ENCODE results near the gene GUCA2B. TPM values are rescaled to one million over a fixed set of nuclear protein-coding genes. Genes with fewer than 3 reads are reported as not detected.

The GUCA2B gene
- total RNA-seq, 2 experiments from 2014 or later: not detected

DNA sequence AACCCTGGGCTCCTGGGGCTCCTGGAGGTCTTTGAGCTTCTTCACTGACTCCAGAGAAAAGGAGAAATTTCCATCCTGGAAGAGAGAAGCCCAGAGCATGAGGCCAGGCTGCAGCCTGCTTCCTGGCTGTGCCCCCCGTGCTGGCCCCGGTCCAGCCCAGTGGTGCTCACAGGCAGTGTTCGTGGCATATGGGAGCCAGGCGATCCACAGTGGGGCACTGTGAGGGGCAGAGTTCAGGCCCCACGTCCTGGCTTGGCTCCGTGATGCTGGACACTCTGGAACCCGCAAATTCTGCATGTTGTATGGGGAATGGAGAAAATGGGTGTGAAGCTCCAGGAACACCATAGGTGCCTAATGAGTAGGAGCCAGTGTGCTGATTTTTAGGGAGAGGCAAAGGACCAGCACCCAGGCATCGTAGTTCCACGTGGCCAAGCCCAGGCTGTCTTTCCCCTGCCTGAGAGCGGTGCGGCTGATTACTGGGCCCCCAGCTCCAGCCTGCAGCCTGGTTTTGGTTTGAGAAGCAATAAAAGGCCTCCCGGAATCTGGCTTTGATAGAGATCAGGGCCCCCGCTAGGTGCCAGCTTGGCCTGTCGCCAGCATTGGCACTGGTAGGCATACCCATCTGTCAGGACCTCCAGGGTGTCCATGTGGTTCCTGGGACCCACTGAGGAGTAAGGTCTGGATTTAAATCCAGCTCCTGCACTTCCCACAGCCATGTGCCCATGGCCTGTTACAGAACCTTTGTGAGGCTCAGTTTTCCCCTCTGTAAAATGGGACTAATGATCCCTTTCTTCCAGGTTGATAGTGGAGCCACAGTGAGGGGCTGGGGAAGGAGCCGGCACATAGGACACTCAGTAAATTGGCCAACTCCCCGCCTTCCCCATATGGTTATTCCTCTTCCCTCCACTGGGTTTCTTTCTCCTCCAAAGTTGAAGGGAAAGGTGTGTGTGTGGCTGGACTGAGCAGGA, 10.6 kb downstream of the GUCA2B start:
- CTCF ChIA-PET: no interaction called here

DNA sequence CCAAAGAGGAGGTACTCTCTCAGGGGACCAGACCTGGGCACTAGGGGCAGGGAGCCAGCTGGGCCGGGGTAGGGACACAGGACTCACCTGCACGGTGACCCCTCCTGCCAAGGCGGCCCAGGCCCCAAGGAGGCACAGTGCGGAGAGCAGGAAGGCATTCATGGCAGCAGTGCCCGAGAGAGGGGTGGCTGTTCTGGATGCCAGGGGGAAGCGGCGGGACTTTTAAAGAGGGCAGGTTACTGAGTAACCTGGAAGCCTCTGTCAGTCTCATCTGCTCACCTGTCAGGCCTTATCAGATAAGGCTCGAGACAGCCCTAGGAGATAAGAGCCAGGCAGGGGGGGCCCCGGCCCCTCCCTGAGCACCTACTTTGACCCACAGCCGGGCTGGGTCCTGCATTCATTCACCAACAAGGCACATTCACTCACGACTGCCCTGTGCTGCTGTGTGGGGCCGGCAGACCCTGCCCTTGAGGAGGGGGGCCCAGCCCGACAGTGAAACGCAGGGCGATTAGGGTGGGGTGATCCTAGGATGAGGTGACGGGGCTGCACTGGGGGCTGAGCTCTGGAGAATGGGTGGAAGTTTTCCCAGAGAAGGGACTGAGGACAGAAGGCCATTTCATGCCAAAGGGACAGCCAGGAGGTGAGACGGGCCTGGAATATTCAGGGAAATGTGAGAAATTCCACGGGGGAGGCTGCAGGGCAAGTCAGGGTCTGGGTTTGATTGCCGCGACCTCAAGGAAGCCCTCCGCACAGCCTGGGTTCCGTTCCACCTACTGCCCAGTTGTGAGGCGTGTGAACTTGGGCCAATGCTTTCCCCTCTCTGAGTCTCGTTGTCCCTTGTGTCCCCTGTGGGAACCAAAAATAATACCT, 11.6 kb downstream of the GUCA2B start, which contains the start of gene GUCA2A:
TSS of gene GUCA2A (minus strand) at position 195 of the 870 bp plus-strand sequence. CDS start at position 162, 33 bp downstream.
- ChIA-PET POLR2A (no interaction called here), CTCF (no interaction called here)

More for the DNA sequence above, 10.6 kb downstream of the GUCA2B start:
- POLR2A ChIA-PET: no interaction called here

DNA sequence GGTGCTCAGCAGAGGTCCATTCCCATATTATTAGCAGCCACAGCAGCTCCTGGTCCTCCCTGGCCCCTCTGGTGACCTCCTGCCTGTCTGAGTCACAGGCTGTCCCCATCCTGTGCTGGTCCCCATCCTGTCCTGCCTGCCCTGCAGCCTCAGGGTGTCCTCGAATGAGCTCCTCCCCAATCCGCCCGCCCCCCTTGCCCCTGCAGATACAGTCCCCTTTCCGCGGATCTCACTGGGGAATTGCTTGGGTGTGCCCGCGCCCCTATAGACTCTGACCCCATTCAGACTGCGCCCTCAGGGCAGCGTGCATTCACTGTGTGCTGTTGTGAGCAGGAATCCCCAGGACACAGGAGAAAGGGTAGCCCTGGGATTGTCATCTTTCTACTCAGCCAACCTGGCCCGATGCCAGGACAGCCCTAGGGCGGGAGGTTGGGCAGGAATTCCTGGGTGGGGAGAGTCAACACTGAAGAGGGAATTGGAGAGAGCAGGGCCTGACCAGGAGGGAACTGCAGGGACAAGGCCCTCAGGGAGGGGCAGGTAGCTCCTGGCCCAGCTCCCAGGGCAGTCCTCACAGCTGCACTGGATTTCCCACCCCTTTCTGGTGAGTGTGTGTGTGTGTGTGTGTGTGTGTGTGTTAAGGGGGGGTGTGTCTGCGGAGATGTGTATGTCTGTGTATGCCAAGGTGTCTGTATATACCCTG, 12.5 kb downstream of the GUCA2B start:
- POLR2A ChIA-PET: no interaction called here
- CTCF ChIA-PET: no interaction called here

DNA sequence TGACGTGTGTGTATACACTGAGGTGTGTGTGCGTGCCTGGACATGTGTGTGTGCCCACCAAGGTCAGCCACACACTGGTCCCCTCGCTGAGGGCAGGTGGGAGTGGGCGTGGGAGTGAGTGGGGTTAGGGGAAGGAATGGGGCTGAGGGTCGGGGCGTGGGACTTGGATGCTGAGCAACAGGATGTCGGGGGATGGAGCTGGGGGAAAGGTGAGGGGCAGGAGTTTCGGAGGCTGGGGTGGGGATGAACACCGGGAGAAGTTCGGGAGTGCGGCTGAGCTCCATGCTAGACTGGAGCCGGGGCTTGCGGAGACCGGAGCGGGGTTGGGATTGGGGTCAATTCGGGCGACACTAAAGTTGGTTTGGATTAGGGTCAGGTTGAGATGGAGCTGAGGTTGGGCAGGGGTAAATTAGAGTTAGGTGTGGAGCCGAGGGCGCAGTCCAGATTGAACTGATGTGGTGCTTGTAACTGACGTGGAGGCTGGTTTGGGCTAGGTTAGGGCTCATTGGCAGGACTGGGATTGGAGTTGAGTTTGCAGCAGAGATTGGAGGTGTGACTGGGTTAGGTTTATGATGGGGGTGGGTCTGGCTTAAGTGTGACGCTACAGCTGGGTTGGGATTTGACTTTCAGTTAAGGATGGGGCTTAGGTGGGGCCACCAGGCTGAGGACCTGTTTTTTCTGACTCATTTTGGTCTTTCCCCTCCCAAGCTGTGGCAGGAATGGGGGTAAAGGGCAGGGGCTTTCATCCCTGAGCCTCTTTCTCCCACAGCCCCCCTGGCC, 14.6 kb downstream of the GUCA2B start:
- ChIA-PET CTCF (no interaction called here), POLR2A (no interaction called here)

DNA sequence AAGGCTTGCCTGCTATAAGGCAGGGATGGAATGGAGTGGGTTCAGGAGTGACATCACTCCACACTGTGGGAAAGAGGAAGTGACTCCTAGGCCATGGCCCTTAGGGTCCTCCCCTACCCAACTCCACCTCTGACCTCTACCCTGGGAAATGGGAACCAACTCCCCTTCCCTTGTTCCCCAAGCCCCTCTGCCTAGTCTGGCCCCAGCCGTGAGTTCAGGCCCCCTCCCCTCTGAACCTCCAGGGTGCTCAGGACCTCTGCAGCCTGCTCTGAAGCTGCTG, 15.1 kb downstream of the GUCA2B start:
- ChIA-PET POLR2A (no interaction called here), CTCF (no interaction called here)

DNA sequence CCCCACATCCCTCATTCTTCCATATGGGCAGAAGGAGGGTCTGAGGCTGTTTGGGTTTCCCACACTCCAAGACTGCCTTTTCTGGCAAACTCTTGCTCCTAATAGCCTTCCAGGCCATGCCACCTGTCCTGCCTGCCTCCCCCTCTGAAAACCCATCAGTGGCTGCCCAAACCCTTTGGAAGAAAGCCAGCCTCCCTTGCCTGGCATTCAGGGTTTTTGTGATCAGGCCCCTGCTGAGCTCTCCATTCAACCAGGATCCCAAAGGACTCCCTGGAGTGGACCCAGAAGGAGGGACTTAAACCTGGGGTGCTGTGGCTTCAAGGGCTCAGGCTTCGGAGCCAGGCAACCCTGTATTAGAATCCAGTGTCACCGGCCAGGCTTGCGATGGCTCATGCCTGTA, 15.6 kb downstream of the GUCA2B start:
- POLR2A ChIA-PET: no interaction called here
- CTCF ChIA-PET: no interaction called here

DNA sequence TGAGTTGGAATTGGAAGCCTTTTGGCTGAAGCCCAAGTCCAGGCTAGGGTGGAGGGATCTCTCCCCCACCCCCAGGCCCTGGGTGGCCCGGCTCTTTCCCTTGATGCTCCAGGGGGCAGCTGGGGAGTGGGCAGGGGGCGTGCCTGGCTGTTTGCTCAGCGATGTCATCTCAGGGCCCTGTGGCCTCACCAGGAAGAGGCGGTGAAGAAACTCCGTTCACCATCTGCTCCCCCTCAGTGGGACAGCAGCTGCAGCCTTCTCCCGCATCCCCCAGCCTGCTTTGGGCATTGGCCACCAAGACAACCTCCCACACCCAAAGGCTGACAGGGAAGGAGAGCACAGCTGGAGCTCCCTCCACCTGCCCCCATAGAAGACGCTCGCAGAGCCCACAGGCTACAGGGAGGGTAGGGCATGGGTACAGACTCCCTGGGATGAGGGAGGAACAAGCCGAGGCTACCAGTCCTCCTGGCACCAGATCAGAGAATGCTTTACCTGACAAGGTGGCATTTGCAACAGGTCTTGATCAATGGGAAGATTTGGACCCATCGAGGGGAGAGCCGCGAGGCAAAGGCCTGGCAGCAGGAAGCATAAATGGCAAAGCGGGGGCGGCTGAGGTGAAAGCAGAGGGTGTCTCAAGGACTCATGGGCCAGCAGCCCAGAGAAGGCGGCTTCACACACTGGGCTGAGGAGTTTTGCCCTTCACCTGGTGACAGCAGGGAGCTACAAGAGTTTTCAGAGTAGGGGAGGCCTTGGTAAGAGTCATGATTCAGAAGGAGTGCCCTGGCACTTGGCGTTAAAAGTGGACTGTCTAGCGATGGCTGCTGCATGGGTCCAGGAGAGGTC, 17.8 kb downstream of the GUCA2B start:
- CTCF ChIA-PET: no interaction called here

DNA sequence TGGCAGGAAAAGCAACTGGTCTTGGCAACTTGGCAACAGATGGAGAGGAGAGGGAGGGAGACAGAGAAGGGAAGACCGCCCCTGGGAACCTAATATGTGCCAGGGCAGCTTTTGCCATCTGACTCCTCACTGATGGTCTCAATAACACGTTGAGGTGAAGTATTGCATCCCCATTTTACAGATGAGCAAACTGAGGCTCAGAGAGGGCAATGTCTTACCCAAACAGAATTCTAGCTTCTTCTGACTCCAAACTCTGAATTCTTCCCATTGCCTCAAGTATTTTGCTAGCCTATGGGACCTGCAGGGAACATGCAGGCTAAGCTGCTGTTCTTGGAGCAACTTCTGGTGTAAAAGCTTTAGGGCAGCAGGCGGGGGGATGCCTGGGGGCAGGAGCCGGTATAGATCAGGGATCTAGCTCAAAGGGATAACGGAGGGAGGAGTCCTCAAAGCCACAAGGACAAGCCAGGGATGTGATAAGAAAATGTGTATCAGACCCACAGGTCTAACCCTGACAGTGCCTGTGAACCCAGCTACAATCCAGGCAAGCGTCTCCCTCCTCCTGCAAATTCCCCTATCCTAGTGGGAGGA, 18.6 kb downstream of the GUCA2B start:
- ChIA-PET CTCF (interaction anchor here (2.3 kb wide), 1 partner anchor 22 kb away, joined by 11 read pairs; no protein-coding TSS in a partner anchor), POLR2A (no interaction called here)

More for the DNA sequence above, 17.8 kb downstream of the GUCA2B start:
- POLR2A ChIA-PET: no interaction called here

DNA sequence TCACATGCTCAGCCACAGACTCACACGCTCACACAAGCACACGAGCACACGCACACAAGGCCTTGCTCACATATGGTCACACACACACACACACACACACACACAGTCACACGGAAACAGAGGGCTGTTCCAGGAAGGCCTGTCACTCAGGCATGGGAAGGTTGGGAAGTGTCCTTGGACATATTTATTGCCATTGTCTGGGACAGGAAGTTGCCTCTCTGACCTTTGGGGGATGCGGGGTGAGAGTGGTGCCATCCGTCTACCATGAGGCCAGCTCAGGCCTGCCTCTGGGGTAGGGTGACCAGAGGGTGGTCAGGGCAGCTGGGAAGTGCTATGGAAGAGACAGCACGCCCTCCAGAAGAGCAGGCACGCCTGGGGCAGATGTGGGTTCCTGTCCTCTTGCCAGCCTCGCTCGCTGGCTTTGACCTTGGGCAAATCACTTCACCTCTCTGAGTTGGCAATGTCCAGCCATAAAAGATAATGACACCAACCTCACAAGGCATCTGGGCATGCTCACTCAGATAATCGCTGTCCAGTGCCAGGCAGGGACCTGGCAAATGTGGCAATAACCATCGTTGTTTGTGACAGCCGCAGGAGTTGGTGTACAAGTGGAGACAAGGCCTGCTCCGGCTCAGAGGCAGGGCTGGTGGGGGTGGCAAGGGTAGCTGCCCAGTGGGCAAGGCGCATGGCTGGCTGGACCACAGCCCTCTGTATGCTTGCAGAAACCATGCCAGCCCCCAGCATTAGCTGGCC, 19.3 kb downstream of the GUCA2B start:
- ChIA-PET CTCF (interaction anchor here (0.9 to 2.3 kb wide), 8 partner anchors 10 to 680 kb away, joined by 3 to 11 read pairs (median 4); no protein-coding TSS in a partner anchor), POLR2A (no interaction called here)

DNA sequence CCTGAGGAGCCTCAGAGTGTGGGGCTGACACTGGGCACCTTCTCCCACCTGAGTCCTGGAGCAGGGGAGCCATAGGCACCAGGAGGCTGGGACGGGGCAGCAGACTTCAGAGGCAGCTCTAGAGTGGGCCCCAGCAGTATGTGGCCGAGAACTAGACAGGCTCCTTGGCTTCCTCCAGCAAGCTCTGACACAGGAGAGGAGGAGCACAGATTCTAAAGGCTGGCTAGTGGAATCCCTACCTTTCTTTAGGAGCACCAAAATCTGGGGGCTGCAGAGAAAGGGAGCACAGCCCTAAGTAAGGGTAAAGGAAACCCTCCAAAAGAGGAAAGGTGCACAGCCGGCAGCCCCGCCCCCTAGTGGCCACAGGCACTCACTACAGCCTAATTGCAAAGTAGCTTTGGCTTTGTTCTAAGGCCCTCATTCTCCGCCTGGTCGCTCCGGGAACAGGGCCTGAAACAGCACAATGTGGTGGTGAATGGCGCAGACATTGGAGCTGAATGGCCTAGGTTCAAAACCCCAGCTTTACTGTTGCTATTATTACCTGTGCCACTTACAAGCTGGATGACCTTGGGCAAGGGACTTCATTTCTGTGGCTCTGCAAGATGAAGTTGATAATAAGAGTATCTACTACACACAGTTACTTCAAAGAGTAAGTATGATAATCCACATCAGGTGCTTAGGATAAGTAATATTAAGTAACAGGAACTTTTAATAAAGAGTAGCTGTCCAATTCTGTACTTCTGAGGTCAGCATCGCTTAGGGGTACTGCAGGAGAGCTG, 20.1 kb downstream of the GUCA2B start:
- ChIA-PET POLR2A (no interaction called here), CTCF (interaction anchor here (0.6 to 2.3 kb wide), 14 partner anchors 10 to 681 kb away, joined by 3 to 11 read pairs (median 3); partner anchors contain the start of gene FOXJ3)

DNA sequence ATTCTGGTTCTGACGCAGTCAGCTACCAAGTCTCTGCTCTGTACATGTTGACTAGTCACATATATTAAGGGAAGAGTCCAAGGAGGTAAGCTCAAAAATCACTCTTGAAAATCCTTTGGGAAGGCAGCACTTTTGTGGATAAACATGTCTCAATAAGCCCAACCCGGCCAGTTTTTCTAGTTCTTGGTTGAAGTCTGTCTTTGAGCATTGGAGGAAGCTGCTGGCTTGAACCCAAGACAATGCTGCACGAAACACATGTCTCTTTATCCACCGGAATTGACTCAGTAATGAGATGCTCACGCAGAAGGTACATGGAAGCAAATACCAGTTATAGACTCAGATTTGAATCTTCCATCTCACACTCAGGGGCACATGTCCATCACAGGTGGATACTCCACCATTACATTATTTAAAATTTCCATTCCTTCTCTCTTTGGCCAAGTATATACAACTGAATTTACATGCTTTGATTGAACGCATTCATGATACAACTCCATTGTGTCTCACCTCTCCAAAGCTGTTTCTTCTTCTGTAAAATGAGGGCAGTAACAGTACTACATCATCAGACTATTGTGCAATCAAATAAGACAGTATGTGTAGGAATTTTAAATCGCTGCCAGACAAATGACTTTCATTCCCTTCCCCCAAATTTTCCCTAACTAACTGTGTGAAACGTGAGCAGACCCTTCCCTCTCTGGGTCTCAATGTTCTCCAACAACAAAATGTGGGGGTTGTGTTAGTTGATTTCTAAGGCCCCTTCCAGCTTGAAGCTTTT, 20.9 kb downstream of the GUCA2B start:
- ChIA-PET POLR2A (no interaction called here), CTCF (interaction anchor here (0.6 to 2.3 kb wide), 13 partner anchors 9 to 597 kb away, joined by 3 to 11 read pairs (median 3); partner anchors contain the start of gene FOXJ3)

DNA sequence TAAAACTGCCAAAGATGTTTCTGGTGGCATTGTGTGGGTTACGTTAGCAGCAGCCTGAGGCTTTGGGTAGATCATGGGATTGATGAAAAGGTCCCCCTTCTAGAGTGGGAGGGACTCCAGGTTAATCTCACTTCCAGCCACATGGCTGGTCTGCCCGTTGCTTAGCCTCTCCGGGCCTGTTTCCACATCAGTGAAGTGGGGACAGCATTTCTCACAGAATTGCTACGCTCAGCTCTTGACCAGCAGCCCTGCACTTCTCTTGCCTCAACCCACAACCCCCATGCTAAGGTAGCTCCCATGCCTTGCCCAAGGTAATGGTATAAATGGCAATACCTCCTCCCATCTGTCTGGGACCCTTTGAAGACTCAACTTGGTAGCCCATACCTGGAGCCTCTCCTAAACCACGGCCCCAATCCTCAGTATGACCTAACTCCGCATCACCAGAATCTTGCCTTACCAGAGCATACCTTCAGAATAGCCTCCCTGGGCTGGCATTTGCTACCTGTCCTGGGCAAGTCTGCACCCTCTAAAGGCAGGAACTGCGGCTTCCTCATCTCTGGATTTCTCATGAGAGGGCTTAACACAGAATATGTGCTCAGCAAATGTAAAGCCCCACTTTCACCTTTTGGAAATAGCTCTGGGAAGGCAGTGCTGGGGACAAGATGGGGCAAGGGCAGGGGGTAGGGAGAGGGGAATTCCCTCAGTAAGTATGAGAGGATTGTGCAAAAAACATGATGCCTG, 22.3 kb downstream of the GUCA2B start:
- CTCF ChIA-PET: interaction anchor here (0.6 kb wide), 1 partner anchor 9 kb away, joined by 4 read pairs; no protein-coding TSS in a partner anchor
- POLR2A ChIA-PET: no interaction called here

DNA sequence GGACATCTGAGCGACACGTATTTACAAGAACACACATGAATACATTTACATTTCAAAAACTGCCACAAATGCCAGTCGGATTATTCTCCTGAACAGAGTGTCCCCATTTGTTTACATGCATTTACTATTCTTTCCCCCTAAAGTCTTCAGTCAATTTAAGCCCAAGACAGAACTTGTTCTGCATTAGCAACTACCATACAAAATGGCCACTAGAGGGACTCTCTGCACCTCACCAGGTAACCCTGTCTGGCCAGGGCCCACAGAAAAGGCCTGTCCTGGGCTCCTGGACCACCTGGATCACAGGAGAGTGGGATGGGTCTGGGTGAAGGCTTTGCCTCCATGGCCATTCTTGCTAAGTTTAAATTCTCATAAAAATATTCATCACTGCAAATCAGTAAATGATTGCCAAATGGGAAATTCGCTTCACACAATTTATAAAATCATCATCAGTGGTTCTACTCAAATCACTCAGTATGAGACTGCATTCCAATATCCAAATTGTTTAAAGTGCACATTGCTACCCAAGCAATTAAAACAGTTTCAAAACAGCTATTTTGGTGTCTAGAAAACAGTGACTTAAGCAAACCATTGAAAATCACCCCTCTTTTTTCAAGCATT, 23.8 kb downstream of the GUCA2B start:
- ChIA-PET POLR2A (no interaction called here), CTCF (interaction anchor here (0.9 to 1.2 kb wide), 3 partner anchors 9 to 603 kb away, joined by 3 to 4 read pairs (median 3); no protein-coding TSS in a partner anchor)

DNA sequence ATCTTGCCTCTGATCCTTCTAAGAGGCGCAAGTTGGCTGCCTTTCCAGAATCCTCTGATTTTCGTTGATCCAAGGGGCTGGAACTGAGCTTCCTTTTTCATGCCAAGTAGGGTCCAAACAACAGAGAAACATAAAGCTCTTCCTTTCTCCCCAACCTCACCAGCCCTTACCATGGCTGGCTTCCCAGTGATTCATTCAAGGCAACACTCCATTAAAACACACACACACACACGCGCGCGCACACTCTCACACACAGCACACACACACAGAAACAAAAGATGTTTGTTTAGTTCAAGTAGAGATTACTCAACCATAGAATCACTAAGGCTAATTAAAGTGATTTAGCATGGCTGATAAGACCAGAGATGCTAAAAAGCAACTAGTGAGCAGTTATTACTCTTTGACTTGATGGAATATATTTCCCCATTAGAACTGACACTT, 24.4 kb downstream of the GUCA2B start:
- ChIA-PET CTCF (interaction anchor here (1.0 to 1.2 kb wide), 2 partner anchors 8 to 366 kb away, joined by 3 to 4 read pairs; no protein-coding TSS in a partner anchor), POLR2A (no interaction called here)
